Sigmoid colon (tissue), 7 donors: ENCODE measurements around the gene CLMN. TPM values are rescaled to one million over a fixed set of nuclear protein-coding genes. Genes with fewer than 3 reads are reported as not detected.

ENCODE experiments used
- DNase-seq: peaks from one replicate; pipeline ENCODE4 v3.0.0-alpha.2; 2019
- H3K27ac ChIP-seq, 4 donors: fragments of 200-600 bp; sonication (generic); one replicate each; pipeline ENCODE4 v1.5.1; 2016 to 2019; ENCODE audit warnings: mild to moderate bottlenecking in 1 of 4
- H3K27me3 ChIP-seq, 3 donors: fragments of 200-600 bp; sonication (generic); one replicate each; pipeline ENCODE4 v1.5.1; 2019; ENCODE audit warnings: mild to moderate bottlenecking in 1 of 3
- H3K36me3 ChIP-seq, 4 donors: fragments of 200-600 bp; sonication (generic); one replicate each; pipeline ENCODE4 v1.5.1; 2016 to 2019
- H3K4me1 ChIP-seq, 4 donors: fragments of 200-600 bp; sonication (generic); one replicate each; pipeline ENCODE4 v1.5.1; 2017 to 2019
- H3K4me3 ChIP-seq, 4 donors: fragments of 200-600 bp; sonication (generic); one replicate each; pipeline ENCODE4 v1.5.1; 2017 to 2019; ENCODE audit warnings: mild to moderate bottlenecking in 2 of 4, moderate library complexity in 1 of 4
- H3K9me3 ChIP-seq, 4 donors: fragments of 200-600 bp in 3 of 4; sonication (generic) in 3 of 4; one replicate each; pipeline versions ENCODE4 v1.5.1 to v1.6.1; 2013 to 2019
- EP300 ChIP-seq, 4 donors: sonication (generic); formaldehyde crosslinking; IDR thresholded peaks; one replicate each; pipeline ENCODE4 v1.6.1; 2017; ENCODE audit warnings: antibody characterized with exemption in 4 of 4
- POLR2A ChIP-seq, 2 donors: fragments of 450-650 bp; IDR thresholded peaks; one replicate each; pipeline ENCODE4 v1.6.1; 2016; ENCODE audit warnings: antibody characterized with exemption in 2 of 2, mild to moderate bottlenecking in 2 of 2, moderate library complexity in 2 of 2
- POLR2AphosphoS5 ChIP-seq, 4 donors: sonication (generic); formaldehyde crosslinking; IDR thresholded peaks; one replicate each; pipeline ENCODE4 v1.6.1; 2017; ENCODE audit warnings: antibody characterized with exemption in 4 of 4
- WGBS, 2 donors: extraction: QIAGEN DNeasy Blood & Tissue Kit; methylation state at CpG; one replicate each; pipeline ENCODE4 v1.1.7; 2013; 5-methylcytosine and 5-hydroxymethylcytosine counted together
- intact Hi-C: fragments of 100-400 bp; cut with DNase I; formaldehyde crosslinking; loops from one replicate; pipeline ENCODE4 v1.15.1; 2023
- polyA plus RNA-seq, 3 donors: library from polyadenylated mRNA; stranded (reverse); fragments of 200-250 nt; gene quantifications; one replicate each; pipeline ENCODE4 v1.2.3, GENCODE V29; 2013
- total RNA-seq, 4 donors: library from RNA; depleted of rRNA; stranded (reverse); fragments of >200 nt; gene quantifications; one replicate each; pipeline ENCODE4 v1.1.0, GENCODE V29; 2016
- TF ChIP-seq, protein P1 (sequence below), 4 experiments: fragments of 450-650 bp in 3 of 4; fragments of 200-600 bp in 1 of 4; IDR thresholded peaks; one replicate each; pipeline ENCODE4 v1.5.1; 2016 to 2019; ENCODE audit warnings: antibody characterized with exemption in 4 of 4, mild to moderate bottlenecking in 3 of 4, moderate library complexity in 2 of 4
- donor health status: healthy with polysubstance abuse.
- donor health status: Bipolar disorder and iron deficiency.
- donor health status: healthy.

Gene CLMN
- total and polyA plus RNA-seq, 7 donors: 3.5 to 40.2 (median 9.1) TPM

DNA sequence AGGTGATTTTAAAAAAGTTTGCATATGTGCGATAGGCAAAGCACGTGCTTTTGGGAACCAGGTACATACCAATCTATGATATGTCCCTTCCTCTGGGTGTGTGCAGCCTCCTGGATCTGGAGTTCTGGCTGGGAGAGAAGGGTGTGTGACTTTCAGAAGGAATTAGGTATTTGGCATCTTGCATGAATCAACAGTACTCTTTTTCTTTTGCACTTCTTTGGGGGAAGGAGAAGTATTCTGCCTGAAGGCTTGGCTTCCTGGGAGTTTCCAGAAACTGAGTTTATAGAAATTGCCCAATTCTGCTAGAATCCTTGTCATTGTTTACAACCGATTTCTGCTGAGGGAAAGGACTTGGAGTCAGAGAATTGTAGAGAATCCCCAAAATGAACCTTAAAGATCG, 2.9 kb upstream of the CLMN start:
- intact Hi-C loops: loop anchor here (5.0 kb wide), 1 partner anchor 165 kb away; the partner anchor contains the start of gene DICER1
- no peak for TF ChIP-seq POLR2A (IDR thresholded peaks at IDR 0.05)
- no peak for TF ChIP-seq POLR2AphosphoS5 (IDR thresholded peaks at IDR 0.05)
- no peak for TF ChIP-seq EP300 (IDR thresholded peaks at IDR 0.05)
- TF ChIP-seq, protein P1, sequence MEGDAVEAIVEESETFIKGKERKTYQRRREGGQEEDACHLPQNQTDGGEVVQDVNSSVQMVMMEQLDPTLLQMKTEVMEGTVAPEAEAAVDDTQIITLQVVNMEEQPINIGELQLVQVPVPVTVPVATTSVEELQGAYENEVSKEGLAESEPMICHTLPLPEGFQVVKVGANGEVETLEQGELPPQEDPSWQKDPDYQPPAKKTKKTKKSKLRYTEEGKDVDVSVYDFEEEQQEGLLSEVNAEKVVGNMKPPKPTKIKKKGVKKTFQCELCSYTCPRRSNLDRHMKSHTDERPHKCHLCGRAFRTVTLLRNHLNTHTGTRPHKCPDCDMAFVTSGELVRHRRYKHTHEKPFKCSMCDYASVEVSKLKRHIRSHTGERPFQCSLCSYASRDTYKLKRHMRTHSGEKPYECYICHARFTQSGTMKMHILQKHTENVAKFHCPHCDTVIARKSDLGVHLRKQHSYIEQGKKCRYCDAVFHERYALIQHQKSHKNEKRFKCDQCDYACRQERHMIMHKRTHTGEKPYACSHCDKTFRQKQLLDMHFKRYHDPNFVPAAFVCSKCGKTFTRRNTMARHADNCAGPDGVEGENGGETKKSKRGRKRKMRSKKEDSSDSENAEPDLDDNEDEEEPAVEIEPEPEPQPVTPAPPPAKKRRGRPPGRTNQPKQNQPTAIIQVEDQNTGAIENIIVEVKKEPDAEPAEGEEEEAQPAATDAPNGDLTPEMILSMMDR (IDR thresholded peaks at IDR 0.05): no peak
- Histone ChIP-seq H3K36me3 (no peaks in the 10 kb centered on the region), H3K4me3 (no peak overlapping the region), H3K27me3 (no peaks in the 10 kb centered on the region), H3K9me3 (no peaks in the 10 kb centered on the region), H3K4me1 (peaks cover 0 to 21% (median 12%) of the 10 kb centered on the region in 4 donors), H3K27ac (no peak overlapping the region)
- DNase-seq: no peak
- 76 to 84% methylated on average over 4 of the region's 4 CpGs for WGBS, 2 donors

DNA sequence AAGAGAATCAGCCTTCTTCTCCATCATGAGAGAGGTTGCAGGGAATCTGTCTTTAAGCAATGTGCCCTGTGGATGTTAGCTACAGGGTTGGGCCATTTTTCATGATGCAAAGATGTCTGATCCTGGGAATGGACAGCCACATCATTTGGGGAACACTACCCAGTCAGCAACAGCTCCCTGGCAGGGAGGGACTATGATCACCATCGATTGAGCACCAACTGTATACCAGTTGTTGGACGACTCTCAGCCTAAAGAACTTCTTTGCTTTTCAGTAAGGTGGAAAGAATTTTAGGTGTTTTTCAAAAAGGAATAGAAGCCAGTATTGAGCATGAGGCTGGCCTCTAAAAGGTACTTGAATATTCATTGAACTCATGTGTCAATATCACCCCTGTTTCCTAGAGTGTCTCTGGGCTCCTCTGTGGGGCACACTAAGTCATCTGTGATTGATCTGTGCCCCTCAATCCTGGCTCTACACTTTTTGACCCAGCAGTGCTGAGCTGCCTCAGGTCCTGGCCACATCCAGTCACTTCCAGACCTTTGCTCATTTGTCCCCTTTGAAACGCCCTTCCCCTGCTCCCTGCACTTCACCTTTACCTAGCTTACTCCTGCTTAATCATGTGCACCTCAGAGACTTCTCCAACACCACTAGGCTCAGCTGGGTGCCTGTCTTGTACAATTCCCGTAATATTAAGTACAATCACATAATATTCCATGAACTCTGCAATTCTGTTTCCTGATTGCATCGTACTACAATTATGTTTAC, 2.2 kb upstream of the CLMN start:
- Histone ChIP-seq H3K4me3 (no peak overlapping the region), H3K27me3 (no peaks in the 10 kb centered on the region), H3K27ac (no peak overlapping the region), H3K4me1 (peaks cover 0 to 21% (median 12%) of the 10 kb centered on the region in 4 donors), H3K36me3 (no peaks in the 10 kb centered on the region), H3K9me3 (no peaks in the 10 kb centered on the region)
- no peak for TF ChIP-seq POLR2AphosphoS5 (IDR thresholded peaks at IDR 0.05)
- TF ChIP-seq, protein P1 (IDR thresholded peaks at IDR 0.05): no peak
- WGBS, 2 donors: 44 to 77% methylated on average over 5 of the region's 5 CpGs
- intact Hi-C loops: loop anchor here (5.0 kb wide), 1 partner anchor 165 kb away; the partner anchor contains the start of gene DICER1
- no peak for DNase-seq

DNA sequence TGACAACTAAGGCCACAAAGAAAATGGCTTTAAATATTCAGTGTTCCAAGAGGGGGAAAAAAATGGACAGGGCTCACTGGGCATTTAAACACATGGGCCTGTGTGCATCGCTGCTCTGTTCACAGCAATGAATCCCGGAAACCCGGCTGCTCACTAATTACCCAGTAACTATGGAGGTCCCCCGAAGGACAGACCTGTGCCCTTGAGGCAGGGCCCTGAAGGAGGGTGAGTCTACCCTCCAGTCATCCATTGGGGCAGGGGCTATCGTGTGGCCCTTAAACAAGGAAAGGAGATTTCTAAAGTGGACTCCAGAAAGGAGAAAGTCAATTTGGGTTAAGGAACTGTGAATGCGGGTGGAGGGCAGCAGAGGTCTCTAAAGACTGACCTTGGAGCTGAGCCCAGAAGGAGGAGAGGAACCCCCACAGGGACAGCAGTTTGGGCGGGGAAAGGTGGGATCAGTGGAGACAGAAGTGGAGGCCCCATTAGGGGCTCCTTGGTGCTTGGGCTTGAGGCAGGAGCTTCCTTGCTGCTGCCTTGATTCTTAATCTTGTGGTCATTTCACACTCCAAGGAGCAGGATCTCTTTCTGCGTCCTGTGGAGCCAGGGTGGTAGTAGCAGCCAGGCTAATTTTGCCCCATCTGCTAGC, 1.4 kb upstream of the CLMN start:
- WGBS, 2 donors: 92 to 93% methylated on average over 8 of the region's 8 CpGs
- peaks cover 0 to 21% (median 12%) of the 10 kb centered on the region in 4 donors for H3K4me1 ChIP-seq
- H3K27ac ChIP-seq: peak overlapping the region; percentile 40 to 67 (median 56)
- TF ChIP-seq EP300 (IDR thresholded peaks at IDR 0.05): no peak
- no peak for TF ChIP-seq POLR2AphosphoS5 (IDR thresholded peaks at IDR 0.05)
- no peak for TF ChIP-seq POLR2A (IDR thresholded peaks at IDR 0.05)
- TF ChIP-seq, protein P1 (IDR thresholded peaks at IDR 0.05): no peak
- intact Hi-C loops: loop anchor here (5.0 kb wide), 1 partner anchor 164 kb away; the partner anchor contains the start of gene DICER1
- DNase-seq: no peak
- H3K36me3 ChIP-seq: no peaks in the 10 kb centered on the region
- no peaks in the 10 kb centered on the region for H3K9me3 ChIP-seq
- no peak overlapping the region for H3K4me3 ChIP-seq
- H3K27me3 ChIP-seq: no peaks in the 10 kb centered on the region

DNA sequence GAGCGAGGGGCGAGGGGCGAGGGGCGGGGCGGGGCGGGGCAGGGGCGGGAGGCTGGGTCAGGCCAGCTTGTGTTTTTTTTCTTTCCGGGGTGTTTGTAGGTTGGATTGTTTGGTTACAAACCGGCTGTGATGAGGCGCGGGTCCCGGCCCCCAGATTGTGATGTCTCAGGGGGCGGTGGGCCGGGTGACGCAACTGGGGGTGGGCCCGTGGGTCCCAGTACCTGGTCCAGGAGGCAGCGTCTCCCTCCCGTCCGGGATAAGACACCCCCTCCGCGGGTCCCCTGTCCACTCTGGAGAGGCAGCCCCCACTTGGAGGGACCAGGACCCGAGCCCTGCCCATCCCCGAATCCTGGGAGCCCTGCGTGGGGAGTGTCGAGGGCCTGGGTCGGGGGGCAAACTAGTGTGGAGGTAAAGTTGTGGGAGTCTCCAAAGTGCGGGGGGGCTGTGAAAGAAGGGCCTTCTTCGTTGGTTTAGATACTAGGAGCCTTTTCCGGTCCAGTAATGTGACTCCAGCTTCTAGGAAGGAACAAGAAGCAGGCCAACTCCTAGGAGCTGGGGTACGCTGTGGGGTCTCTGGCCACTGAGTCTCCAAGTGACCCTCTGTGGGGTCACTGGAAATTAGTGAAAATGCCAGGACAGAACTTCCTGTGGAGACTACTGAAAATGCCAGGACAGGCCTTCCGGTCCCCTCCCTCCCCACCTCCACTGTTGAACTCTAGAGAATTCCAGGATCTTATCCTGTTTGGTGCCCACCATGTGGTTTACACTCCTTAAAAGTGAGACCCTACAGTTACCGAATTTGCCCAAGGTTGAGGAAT, 579 bp upstream of the CLMN start:
- Histone ChIP-seq H3K36me3 (no peaks in the 10 kb centered on the region), H3K4me1 (peaks cover 0 to 21% (median 12%) of the 10 kb centered on the region in 4 donors), H3K27ac (peak overlapping the region; percentile 40 to 67 (median 56)), H3K4me3 (peak overlapping the region; percentile 36 to 83 (median 78)), H3K9me3 (no peaks in the 10 kb centered on the region), H3K27me3 (no peaks in the 10 kb centered on the region)
- WGBS, 2 donors: 15 to 27% methylated on average over 32 of the region's 32 CpGs
- TF ChIP-seq, protein P1 (IDR thresholded peaks at IDR 0.05): no peak
- TF ChIP-seq POLR2A (IDR thresholded peaks at IDR 0.05): no peak
- no peak for TF ChIP-seq POLR2AphosphoS5 (IDR thresholded peaks at IDR 0.05)
- TF ChIP-seq EP300 (IDR thresholded peaks at IDR 0.05): no peak
- DNase-seq: peak; percentile 74
- intact Hi-C loops: loop anchor here (5.0 kb wide), 1 partner anchor 163 kb away; the partner anchor contains the start of gene DICER1
